Liver (tissue), 9 donors: ENCODE results near the gene DNAJC5. TPM values are rescaled to one million over a fixed set of nuclear protein-coding genes. Genes with fewer than 3 reads are reported as not detected.

ENCODE experiments used
- DNase-seq: peaks from one replicate; pipeline ENCODE4 v3.0.0-alpha.2; 2017; ENCODE audit warnings: low spot score
- H3K27ac ChIP-seq, 2 donors: one replicate each; pipeline ENCODE4 v1.7.0; 2013; ENCODE audit warnings: inconsistent platforms in 2 of 2, low read length in 2 of 2, control low read depth in 1 of 2, low read depth in 1 of 2, mild to moderate bottlenecking in 1 of 2
- H3K27me3 ChIP-seq, 4 donors: one replicate each; pipeline versions ENCODE4 v1.6.1 to v1.7.0; 2013; ENCODE audit warnings: low read length in 3 of 4, inconsistent platforms in 1 of 4, mild to moderate bottlenecking in 1 of 4, moderate library complexity in 1 of 4; ENCODE audit not compliant: control insufficient read depth in 4 of 4, insufficient read depth in 4 of 4
- H3K36me3 ChIP-seq, 4 donors: one replicate each; pipeline versions ENCODE4 v1.6.1 to v1.7.0; 2013; ENCODE audit warnings: low read length in 3 of 4, mild to moderate bottlenecking in 3 of 4, low read depth in 1 of 4, moderate library complexity in 1 of 4; ENCODE audit not compliant: control insufficient read depth in 4 of 4, insufficient read depth in 3 of 4
- H3K4me1 ChIP-seq, 4 donors: one replicate each; pipeline versions ENCODE4 v1.6.1 to v1.7.0; 2013; ENCODE audit warnings: low read length in 3 of 4, mild to moderate bottlenecking in 3 of 4, moderate library complexity in 1 of 4; ENCODE audit not compliant: control insufficient read depth in 4 of 4, insufficient read depth in 4 of 4
- H3K4me3 ChIP-seq, 3 donors: one replicate each; pipeline versions ENCODE4 v1.6.1 to v1.7.0; 2013; ENCODE audit warnings: low read length in 3 of 3, control low read depth in 1 of 3, low read depth in 1 of 3, mild to moderate bottlenecking in 1 of 3
- H3K9ac ChIP-seq, 2 donors: one replicate each; pipeline ENCODE4 v1.7.0; 2013; ENCODE audit warnings: low read length in 2 of 2, mild to moderate bottlenecking in 2 of 2, moderate library complexity in 2 of 2, control low read depth in 1 of 2, low read depth in 1 of 2
- H3K9me3 ChIP-seq, 4 donors: one replicate each; pipeline versions ENCODE4 v1.6.1 to v1.7.0; 2013; ENCODE audit warnings: low read length in 3 of 4; ENCODE audit not compliant: control insufficient read depth in 4 of 4
- ATF3 ChIP-seq: IDR thresholded peaks from 2 replicates; pipeline ENCODE4 v1.6.1; 2016; ENCODE audit warnings: antibody characterized with exemption
- CTCF ChIP-seq: fragments of 150-350 bp; IDR thresholded peaks from 2 replicates; pipeline ENCODE4 v1.5.1; 2017; ENCODE audit warnings: improper control_type of control experiment, low read depth, low read length; ENCODE audit not compliant: missing input control
- EGR1 ChIP-seq, 2 donors: IDR thresholded peaks; 2 replicates each; pipeline ENCODE4 v1.6.1; 2016 to 2018; ENCODE audit warnings: antibody characterized with exemption in 2 of 2, low read depth in 2 of 2
- FOXA2 ChIP-seq: IDR thresholded peaks from 2 replicates; pipeline ENCODE4 v1.6.1; 2016; ENCODE audit warnings: antibody characterized with exemption
- GABPA ChIP-seq, 2 donors: IDR thresholded peaks in 1 of 2; conservative IDR thresholded peaks in 1 of 2; 2 replicates each; pipeline ENCODE4 v1.6.1; 2016; ENCODE audit warnings: antibody characterized with exemption in 2 of 2, mild to moderate bottlenecking in 1 of 2, moderate library complexity in 1 of 2
- HNF4G ChIP-seq: IDR thresholded peaks from 2 replicates; pipeline ENCODE4 v1.6.1; 2016; ENCODE audit warnings: antibody characterized with exemption
- JUND ChIP-seq, 2 donors: IDR thresholded peaks; 2 replicates each; pipeline ENCODE4 v1.6.1; 2016; ENCODE audit warnings: antibody characterized with exemption in 2 of 2
- MAX ChIP-seq: IDR thresholded peaks from 2 replicates; pipeline ENCODE4 v1.6.1; 2016; ENCODE audit warnings: antibody characterized with exemption
- NR2F2 ChIP-seq: IDR thresholded peaks from 2 replicates; pipeline ENCODE4 v1.6.1; 2016; ENCODE audit warnings: antibody characterized with exemption
- RAD21 ChIP-seq, 2 donors: IDR thresholded peaks; 2 replicates each; pipeline ENCODE4 v1.6.1; 2016; ENCODE audit warnings: antibody characterized with exemption in 2 of 2, mild to moderate bottlenecking in 2 of 2
- REST ChIP-seq: IDR thresholded peaks from 2 replicates; pipeline ENCODE4 v1.6.1; 2016; ENCODE audit warnings: antibody characterized with exemption, mild to moderate bottlenecking
- RXRA ChIP-seq, 2 donors: IDR thresholded peaks; 2 replicates each; pipeline ENCODE4 v1.6.1; 2017 to 2018; ENCODE audit warnings: antibody characterized with exemption in 2 of 2, mild to moderate bottlenecking in 1 of 2
- SP1 ChIP-seq: IDR thresholded peaks from 2 replicates; pipeline ENCODE4 v1.6.1; 2018; ENCODE audit warnings: antibody characterized with exemption, mild to moderate bottlenecking
- TAF1 ChIP-seq: conservative IDR thresholded peaks from 2 replicates; pipeline ENCODE4 v1.6.1; 2016; ENCODE audit warnings: antibody characterized with exemption, mild to moderate bottlenecking
- ZBTB33 ChIP-seq: IDR thresholded peaks from 2 replicates; pipeline ENCODE4 v1.6.1; 2016; ENCODE audit warnings: antibody characterized with exemption
- WGBS: extraction: QIAGEN DNeasy Blood & Tissue Kit; methylation state at CpG from one replicate; pipeline ENCODE4 v1.1.7; 2013; 5-methylcytosine and 5-hydroxymethylcytosine counted together
- polyA plus RNA-seq, 2 donors: library from polyadenylated mRNA; stranded (reverse) in 1 of 2; unstranded in 1 of 2; fragments of 200-250 nt in 1 of 2; fragments of >200 nt in 1 of 2; fragmentation: Nextera tagmentation in 1 of 2; extraction: Ambion mirVana in 1 of 2; gene quantifications; one replicate each; pipeline versions ENCODE4 v1.2.1 to v1.2.3, GENCODE V29; 2013 to 2015
- total RNA-seq, 2 donors: library from RNA; depleted of rRNA; stranded (reverse); fragments of >200 nt; gene quantifications; one replicate each; pipeline ENCODE4 v1.2.3, GENCODE V29; 2014
- donor health status: healthy.
- donor health status: healthy.
- donor health status: healthy.
- donor health status: healthy.
- donor health status: healthy.

The DNAJC5 gene
- total and polyA plus RNA-seq, 4 donors, result 8.2 to 28.6 (median 18.7) TPM

- DNase-seq, result no peak
- Histone ChIP-seq H3K9me3 (no peaks in the 10 kb centered on the region), H3K4me3 (no peak overlapping the region), H3K27me3 (no peaks in the 10 kb centered on the region), H3K9ac (no peak overlapping the region), H3K27ac (no peak overlapping the region), H3K36me3 (peaks cover 15 to 64% (median 37%) of the 10 kb centered on the region in 4 donors), H3K4me1 (no peaks in the 10 kb centered on the region)
- WGBS, result 88% methylated on average over 37 of the region's 37 CpGs
- no peak for TF ChIP-seq HNF4G
- TF ChIP-seq NR2F2, result no peak
- TF ChIP-seq JUND (IDR thresholded peaks at IDR 0.05), result no peak
- TF ChIP-seq RXRA (IDR thresholded peaks at IDR 0.05), result no peak
Measured at GRCh38 chr20:63930971-63931553, 36.1 kb downstream of the DNAJC5 start.

GRCh38 chr20:63931735-63932134, 36.8 kb downstream of the DNAJC5 start:
- TF ChIP-seq EGR1 (IDR thresholded peaks at IDR 0.05; ENCODE audit: low read depth in 2 of 2) (no peak), CTCF (no peak), SP1 (no peak), JUND (IDR thresholded peaks at IDR 0.05) (no peak), RAD21 (IDR thresholded peaks at IDR 0.05) (no peak), MAX (no peak), NR2F2 (no peak), REST (no peak), ATF3 (no peak)

GRCh38 chr20:63932606-63933160, 37.8 kb downstream of the DNAJC5 start:
- no peak for DNase-seq
- WGBS, result 97% methylated on average over 17 of the region's 17 CpGs
- Histone ChIP-seq H3K9ac (no peak overlapping the region), H3K27ac (no peak overlapping the region), H3K27me3 (no peaks in the 10 kb centered on the region), H3K36me3 (peaks cover 15 to 63% (median 36%) of the 10 kb centered on the region in 4 donors), H3K4me1 (no peaks in the 10 kb centered on the region), H3K9me3 (no peaks in the 10 kb centered on the region), H3K4me3 (no peak overlapping the region)
- TF ChIP-seq NR2F2 (no peak), FOXA2 (no peak), REST (no peak), GABPA (IDR thresholded peaks at IDR 0.05 in 1 of 2, conservative IDR thresholded peaks at IDR 0.05 in 1 of 2) (no peak), ATF3 (no peak), TAF1 (no peak), ZBTB33 (no peak)

More at GRCh38 chr20:63931735-63932134, 36.8 kb downstream of the DNAJC5 start:
- Histone ChIP-seq H3K4me3 (no peak overlapping the region), H3K36me3 (peaks cover 15 to 63% (median 37%) of the 10 kb centered on the region in 4 donors), H3K9ac (no peak overlapping the region), H3K27me3 (no peaks in the 10 kb centered on the region), H3K27ac (no peak overlapping the region), H3K4me1 (no peaks in the 10 kb centered on the region), H3K9me3 (no peaks in the 10 kb centered on the region)
- no peak for DNase-seq
- WGBS, result 98% methylated on average over 19 of the region's 19 CpGs
